Panc1 (cell line): ENCODE results near the gene KCNA5.

Experiments used
- CTCF ChIP-seq: fragments of 450-650 bp; IDR thresholded peaks from 2 replicates; pipeline ENCODE4 v1.5.1; 2017; ENCODE audit warnings: mild to moderate bottlenecking
- POLR2AphosphoS5 ChIP-seq: IDR thresholded peaks from 2 replicates; pipeline ENCODE4 v1.6.1; 2012; ENCODE audit warnings: mild to moderate bottlenecking, low read depth, low read length, moderate library complexity
- TCF7L2 ChIP-seq: IDR thresholded peaks from 2 replicates; pipeline ENCODE4 v1.6.1; 2011; ENCODE audit warnings: mild to moderate bottlenecking, low read depth, low read length, inconsistent platforms

GRCh38 chr12:5022465-5023061 is 21.1 kb upstream of the KCNA5 start:
- TF ChIP-seq POLR2AphosphoS5, result no peak
- TF ChIP-seq CTCF, result peak; percentile 85
- no peak for TF ChIP-seq TCF7L2
